Measurements from ENCODE around the gene EBLN2. TPM values are rescaled to one million over a fixed set of nuclear protein-coding genes. Genes with fewer than 3 reads are reported as not detected.

Gene EBLN2
- total RNA-seq, 2 experiments from 2014 or later: 14.8 to 16.0 TPM

- Histone ChIP-seq H3K36me3 (ENCODE audit: insufficient read depth, low read length) (no peaks in the 10 kb centered on the region), H3K9me3 (ENCODE audit: control insufficient read depth in 1 of 2, insufficient read depth in 1 of 2, low read length in 2 of 2) (no peaks in the 10 kb centered on the region), H3K27me3 (ENCODE audit: control insufficient read depth in 1 of 2, insufficient read depth in 2 of 2, low read length in 2 of 2) (no peaks in the 10 kb centered on the region), H3K27ac (ENCODE audit: low read depth in 1 of 2, low read length in 2 of 2) (no peak overlapping the region), H3K4me3 (ENCODE audit: low read length) (no peak overlapping the region), H3K4me1 (ENCODE audit: insufficient read depth, low read length) (no peaks in the 10 kb centered on the region)
- no peaks in the 10 kb centered on the region for H3K27me3 Mint-ChIP-seq
- H3K4me1 Mint-ChIP-seq (ENCODE audit: low read depth): peaks cover 17% of the 10 kb centered on the region
- H3K27ac Mint-ChIP-seq: no peak overlapping the region
- no peak for TF ChIP-seq CTCF (IDR thresholded peaks at IDR 0.05)
- ATAC-seq (ENCODE audit: poor library complexity): no peak
- H3K36me3 Mint-ChIP-seq (ENCODE audit: low read depth): peaks cover 5% of the 10 kb centered on the region
- ChIA-PET POLR2A (no interaction called here), CTCF (interaction anchor here (0.5 kb wide), 1 partner anchor 9 kb away, joined by 3 read pairs; no protein-coding TSS in a partner anchor)
- no peak overlapping the region for H3K4me3 Mint-ChIP-seq
- intact Hi-C loops (cut with DNase I, micrococcal nuclease): no loop called here
- H3K9me3 Mint-ChIP-seq: no peaks in the 10 kb centered on the region
- peak in 1 of 14 experiments; percentile 5 for DNase-seq
These were observed 11.2 kb downstream of the EBLN2 start for GRCh38 chr3:73072634-73073033.

- Mint-ChIP-seq H3K4me3 (no peak overlapping the region), H3K4me1 (ENCODE audit: low read depth) (peaks cover 17% of the 10 kb centered on the region), H3K27me3 (no peaks in the 10 kb centered on the region), H3K27ac (no peak overlapping the region), H3K36me3 (ENCODE audit: low read depth) (no peaks in the 10 kb centered on the region), H3K9me3 (no peaks in the 10 kb centered on the region)
- DNase-seq (no peak), ATAC-seq (ENCODE audit: poor library complexity) (no peak)
- CTCF ChIA-PET: interaction anchor here (1.2 kb wide), 1 partner anchor 18 kb away, joined by 3 read pairs; no protein-coding TSS in a partner anchor
- H3K27ac ChIP-seq (ENCODE audit: low read depth in 1 of 2, low read length in 2 of 2): no peak overlapping the region
- TF ChIP-seq CTCF (IDR thresholded peaks at IDR 0.05): no peak
- H3K27me3 ChIP-seq (ENCODE audit: control insufficient read depth in 1 of 2, insufficient read depth in 2 of 2, low read length in 2 of 2): no peaks in the 10 kb centered on the region
- no peaks in the 10 kb centered on the region for H3K36me3 ChIP-seq (ENCODE audit: insufficient read depth, low read length)
- no peaks in the 10 kb centered on the region for H3K4me1 ChIP-seq (ENCODE audit: insufficient read depth, low read length)
- H3K9me3 ChIP-seq (ENCODE audit: control insufficient read depth in 1 of 2, insufficient read depth in 1 of 2, low read length in 2 of 2): no peaks in the 10 kb centered on the region
- POLR2A ChIA-PET: no interaction called here
- H3K4me3 ChIP-seq (ENCODE audit: low read length): no peak overlapping the region
- intact Hi-C loops (cut with DNase I, micrococcal nuclease): no loop called here
These were observed 11.7 kb downstream of the EBLN2 start for GRCh38 chr3:73073091-73073707.

- Histone ChIP-seq H3K4me3 (ENCODE audit: low read length) (no peak overlapping the region), H3K27ac (ENCODE audit: low read depth in 1 of 2, low read length in 2 of 2) (no peak overlapping the region), H3K27me3 (ENCODE audit: control insufficient read depth in 1 of 2, insufficient read depth in 2 of 2, low read length in 2 of 2) (no peaks in the 10 kb centered on the region), H3K4me1 (ENCODE audit: insufficient read depth, low read length) (no peaks in the 10 kb centered on the region), H3K9me3 (ENCODE audit: control insufficient read depth in 1 of 2, insufficient read depth in 1 of 2, low read length in 2 of 2) (no peaks in the 10 kb centered on the region), H3K36me3 (ENCODE audit: insufficient read depth, low read length) (no peaks in the 10 kb centered on the region)
- ChIA-PET CTCF (no interaction called here), POLR2A (no interaction called here)
- intact Hi-C loops (cut with DNase I, micrococcal nuclease): no loop called here
- Mint-ChIP-seq H3K27me3 (no peaks in the 10 kb centered on the region), H3K9me3 (no peaks in the 10 kb centered on the region), H3K4me3 (no peak overlapping the region), H3K4me1 (ENCODE audit: low read depth) (peaks cover 17% of the 10 kb centered on the region), H3K27ac (no peak overlapping the region), H3K36me3 (ENCODE audit: low read depth) (no peaks in the 10 kb centered on the region)
- TF ChIP-seq CTCF (IDR thresholded peaks at IDR 0.05): no peak
- ATAC-seq (ENCODE audit: poor library complexity) (no peak), DNase-seq (no peak)
These were observed 13.3 kb downstream of the EBLN2 start for GRCh38 chr3:73074781-73075180.

All from CD4-positive, alpha-beta T cell (primary cell).